Smooth muscle cell of the umbilical artery (primary cell): ENCODE data around the gene GUCA1A. TPM values are rescaled to one million over a fixed set of nuclear protein-coding genes. Genes with fewer than 3 reads are reported as not detected.

Experiments used
- total RNA-seq: library from RNA; depleted of rRNA; stranded (reverse); fragments of >200 nt; gene quantifications from 2 replicates; pipeline ENCODE4 v1.2.3, GENCODE V29; 2014

GUCA1A gene
- 0.30 and 0.46 TPM in 2 replicates for total RNA-seq

DNA sequence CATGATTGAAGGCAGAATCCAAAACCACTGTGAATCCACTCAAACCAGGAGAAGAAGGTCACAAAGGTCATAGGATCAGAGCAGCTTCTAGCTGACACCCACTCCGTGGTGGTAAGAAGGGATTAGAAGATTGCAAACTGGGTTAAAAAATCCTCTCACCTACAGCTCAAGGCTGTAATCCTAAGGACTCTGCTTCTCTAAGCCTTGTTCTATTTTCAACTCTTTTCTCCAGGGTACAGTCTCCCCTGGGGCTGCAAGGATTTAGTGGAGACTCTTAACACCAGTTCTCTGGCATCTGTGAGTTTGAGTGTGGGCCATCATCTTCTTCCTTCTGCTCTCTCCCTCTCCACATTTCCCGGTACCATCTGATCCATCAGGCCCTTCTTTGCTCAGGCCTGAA lies at the start of gene GUCA1A:
GUCA1A (plus strand) TSS at position 264 of the 400 bp plus-strand sequence. CDS start 250 bp downstream, outside the sequence.

DNA sequence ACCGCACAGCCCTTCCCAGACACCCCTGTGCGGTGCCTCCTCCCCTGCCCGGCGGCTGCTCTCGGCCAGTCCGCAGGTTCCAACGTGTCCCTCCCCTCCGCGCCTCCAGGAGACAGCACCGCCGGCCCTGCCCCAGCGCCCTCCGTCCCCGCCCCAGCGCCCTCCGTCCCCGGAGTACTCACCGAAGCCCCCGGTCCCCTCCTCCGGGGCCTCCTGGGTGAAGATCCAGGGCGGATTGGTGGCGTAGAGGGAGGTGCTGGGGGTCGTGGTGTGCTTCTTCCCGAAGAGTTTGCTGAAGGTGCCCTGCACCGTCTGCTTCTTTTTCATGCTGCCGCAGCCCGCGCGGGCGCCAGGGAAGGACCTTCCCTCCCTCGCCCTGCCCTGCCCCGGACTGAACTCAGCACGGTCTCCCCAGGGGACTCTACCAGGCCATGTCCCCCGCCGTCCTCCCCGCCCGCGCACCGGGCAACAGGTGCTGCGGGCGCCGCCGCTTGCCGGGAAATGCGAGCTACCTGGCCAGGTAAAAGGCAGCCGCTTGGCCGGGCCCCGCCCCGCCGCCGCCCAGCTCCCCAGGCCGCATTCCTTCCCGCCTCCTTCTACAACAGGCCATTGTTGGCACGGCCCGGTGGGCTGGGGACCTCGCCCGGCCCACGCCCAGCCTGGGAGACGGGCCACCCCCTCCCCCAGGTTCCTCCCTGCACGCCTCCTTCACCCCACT lies 30.9 kb upstream of the GUCA1A start, which contains the start of gene C6orf132:
C6orf132 (minus strand) TSS at position 503 of the 718 bp plus-strand sequence; CDS start at position 327, 176 bp downstream.

DNA sequence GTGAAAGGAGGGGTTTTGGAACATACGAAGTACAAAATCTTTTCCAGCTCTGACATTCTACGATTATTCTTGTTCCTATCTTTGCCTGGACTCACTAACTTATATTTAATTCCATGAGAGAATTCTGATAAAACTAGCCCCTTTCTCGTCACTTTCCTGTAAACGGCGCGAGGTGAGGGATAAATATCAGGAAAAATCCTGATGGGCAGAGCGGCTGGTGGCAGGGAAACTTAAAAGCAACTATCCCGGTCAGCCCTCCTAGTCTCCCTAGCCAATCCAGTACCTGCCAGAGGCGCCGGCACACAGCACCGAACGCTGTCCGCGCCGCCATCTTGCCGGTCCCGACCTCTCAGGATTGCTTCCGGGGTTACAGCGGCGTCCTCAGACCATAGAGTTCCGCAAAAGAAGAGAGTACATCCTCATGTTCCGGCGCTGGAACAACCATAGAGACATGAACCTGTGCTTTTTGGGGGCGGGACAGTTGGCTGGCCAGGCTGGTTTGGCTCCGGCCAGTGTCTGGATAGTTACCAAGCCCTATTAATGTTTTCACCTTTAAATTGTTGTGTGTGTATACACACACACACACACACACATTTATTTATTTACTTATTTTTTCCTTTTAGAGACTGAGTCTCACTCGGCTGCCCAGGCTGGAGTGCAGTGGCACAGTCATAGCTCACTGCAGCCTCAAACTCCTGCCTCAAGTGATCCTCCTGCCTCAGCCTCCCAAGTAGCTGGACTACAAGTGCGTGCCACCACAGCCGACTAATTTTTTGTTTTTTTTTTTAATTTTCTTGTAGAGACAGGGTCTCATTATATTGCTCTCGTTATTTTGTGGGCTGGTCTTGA lies 44.6 kb downstream of the GUCA1A start, which contains the start of gene MRPS10:
MRPS10 (minus strand) TSS at position 343 of the 849 bp plus-strand sequence; CDS start at position 331, 12 bp downstream.

Other genes starting within 250 kb of the GUCA1A start
- gene CCND3, start 231.6 kb upstream of the GUCA1A start, total RNA-seq = 8.6 and 18.5 TPM in 2 replicates
- 10.9 and 11.0 TPM in 2 replicates for gene TAF8, start 122.8 kb upstream of the GUCA1A start, total RNA-seq
- gene C6orf132, start 30.7 kb upstream of the GUCA1A start, total RNA-seq = 1.5 and 2.5 TPM in 2 replicates
- gene GUCA1B, start 21.6 kb downstream of the GUCA1A start, total RNA-seq = 0.30 and 0.69 TPM in 2 replicates
- gene MRPS10, start 44.5 kb downstream of the GUCA1A start, total RNA-seq = 42.2 and 44.8 TPM in 2 replicates